SJCRH30 (cell line): ENCODE results near the gene MAP4K2. TPM values are rescaled to one million over a fixed set of nuclear protein-coding genes. Genes with fewer than 3 reads are reported as not detected.

Experiments used
- DNase-seq, 2 experiments: peaks; one replicate each; pipeline ENCODE4 v3.0.0-alpha.2; 2015 to 2020
- H3K27ac ChIP-seq: fragments of 250-450 bp; sonication (Bioruptor Pico); 2 replicates; pipeline ENCODE4 v1.5.1; 2020; ENCODE audit warnings: mild to moderate bottlenecking, moderate library complexity
- H3K27me3 ChIP-seq: fragments of 250-450 bp; sonication (Bioruptor Pico); 2 replicates; pipeline ENCODE4 v1.5.1; 2020; ENCODE audit warnings: mild to moderate bottlenecking, moderate library complexity
- H3K36me3 ChIP-seq: fragments of 250-450 bp; sonication (Bioruptor Pico); 2 replicates; pipeline ENCODE4 v1.5.1; 2020; ENCODE audit warnings: mild to moderate bottlenecking, moderate library complexity
- H3K4me1 ChIP-seq: fragments of 250-450 bp; sonication (Bioruptor Pico); 2 replicates; pipeline ENCODE4 v1.5.1; 2020; ENCODE audit warnings: mild to moderate bottlenecking, moderate library complexity
- H3K4me3 ChIP-seq: fragments of 250-450 bp; sonication (Bioruptor Pico); 2 replicates; pipeline ENCODE4 v1.5.1; 2020; ENCODE audit warnings: mild to moderate bottlenecking, moderate library complexity
- H3K9me3 ChIP-seq: fragments of 250-450 bp; sonication (Bioruptor Pico); replicated peaks from 2 replicates; pipeline ENCODE4 v1.5.1; 2020; ENCODE audit warnings: mild to moderate bottlenecking, moderate library complexity
- total RNA-seq: library from RNA; depleted of rRNA; stranded (reverse); fragments of >200 nt; shearing (Covaris generic); gene quantifications from 2 replicates; pipeline ENCODE4 v1.2.3, GENCODE V29; 2014

Gene MAP4K2
- total RNA-seq, 1 experiment from 2014 or later: 9.6 TPM

DNA sequence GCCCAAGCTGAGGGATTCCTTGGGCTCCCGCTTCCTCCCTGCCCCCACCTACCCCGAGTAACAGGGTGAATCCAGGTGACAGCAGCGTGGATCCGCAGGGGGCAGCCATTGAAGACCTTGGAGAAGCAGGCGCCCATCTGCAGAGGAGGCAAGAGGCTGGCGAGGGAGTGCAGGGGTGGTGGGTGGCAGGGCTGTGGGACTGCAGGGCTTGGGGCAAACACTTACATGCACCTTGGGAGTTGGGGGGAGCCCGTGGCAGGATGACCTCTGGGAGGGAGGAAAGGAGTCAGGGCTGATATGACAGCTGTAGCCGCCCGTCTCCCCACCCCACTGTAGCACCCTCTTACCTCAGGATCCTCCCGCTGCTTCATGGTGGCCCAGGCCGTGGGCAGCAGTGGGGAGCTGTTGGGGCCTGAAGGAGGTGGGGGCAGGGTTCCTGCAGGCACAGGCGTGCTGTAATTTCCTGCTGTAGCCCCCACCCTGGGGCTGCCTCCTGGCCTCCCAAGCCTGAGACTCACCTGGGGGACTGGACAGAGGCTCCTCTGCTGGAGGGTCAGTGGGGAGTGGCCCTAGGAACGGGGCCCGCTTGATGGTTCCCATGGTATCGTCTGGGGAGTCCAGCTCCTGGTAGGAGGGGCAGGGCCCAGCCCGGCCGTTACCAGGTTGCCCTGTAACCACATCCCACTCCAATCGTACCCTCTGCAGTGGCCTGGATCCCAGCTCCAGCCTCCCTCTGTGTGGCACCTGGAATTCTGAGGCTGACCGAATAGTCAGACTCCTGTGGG lies 6.1 kb downstream of the MAP4K2 start:
- Histone ChIP-seq H3K27ac (no peak overlapping the region), H3K36me3 (no peaks in the 10 kb centered on the region), H3K27me3 (no peaks in the 10 kb centered on the region), H3K4me1 (no peaks in the 10 kb centered on the region; the same call in 1 of the 2 replicates), H3K4me3 (no peak overlapping the region), H3K9me3 (no peaks in the 10 kb centered on the region)
- DNase-seq: peak; percentile 32 to 43

DNA sequence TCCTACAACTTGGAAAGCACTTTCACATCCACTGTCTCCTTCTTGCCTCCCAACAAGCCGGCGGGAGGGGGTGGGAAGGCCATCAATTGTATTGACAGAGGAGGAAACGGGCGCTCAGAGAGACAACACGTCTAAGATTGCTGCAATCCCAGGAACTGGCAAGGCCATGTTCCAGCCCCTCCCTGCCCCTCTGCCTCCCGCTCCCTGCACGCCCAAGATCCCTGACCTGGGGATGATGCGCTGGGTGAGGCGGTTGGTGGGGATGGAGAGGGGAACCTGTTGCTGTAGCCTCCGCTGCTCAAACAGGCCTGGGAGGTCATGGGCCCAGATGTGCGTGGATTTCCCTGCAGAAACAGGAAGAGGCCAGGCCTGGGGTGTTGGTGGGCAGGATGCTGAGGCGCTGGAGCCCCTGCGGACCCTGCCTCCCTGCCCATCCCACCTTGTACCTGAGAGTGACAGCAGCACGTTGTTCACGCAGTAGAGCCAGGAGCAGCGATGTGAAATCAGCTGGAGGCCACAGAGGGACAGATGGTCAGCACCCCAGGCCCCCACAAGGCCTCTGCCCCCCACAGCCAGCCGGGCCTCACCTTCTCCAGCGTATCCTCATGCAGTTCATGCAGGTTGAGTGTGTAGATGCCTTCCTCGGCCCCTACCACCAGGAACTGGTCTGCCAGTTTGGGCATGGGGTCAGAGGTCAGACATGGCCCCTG lies 6.8 kb downstream of the MAP4K2 start:
- DNase-seq: no peak
- H3K9me3 ChIP-seq: no peaks in the 10 kb centered on the region
- no peaks in the 10 kb centered on the region for H3K36me3 ChIP-seq
- H3K27ac ChIP-seq: no peak overlapping the region
- H3K4me1 ChIP-seq: no peaks in the 10 kb centered on the region; the same call in 1 of the 2 replicates
- no peaks in the 10 kb centered on the region for H3K27me3 ChIP-seq
- no peak overlapping the region for H3K4me3 ChIP-seq

- H3K36me3 ChIP-seq: no peaks in the 10 kb centered on the region
- H3K4me3 ChIP-seq: no peak overlapping the region
- H3K27ac ChIP-seq: no peak overlapping the region
- DNase-seq: no peak
- no peaks in the 10 kb centered on the region; the same call in 1 of the 2 replicates for H3K4me1 ChIP-seq
- H3K9me3 ChIP-seq: no peaks in the 10 kb centered on the region
- no peaks in the 10 kb centered on the region for H3K27me3 ChIP-seq
Observed at GRCh38 chr11:64794526-64794925, 8.5 kb downstream of the MAP4K2 start.

DNA sequence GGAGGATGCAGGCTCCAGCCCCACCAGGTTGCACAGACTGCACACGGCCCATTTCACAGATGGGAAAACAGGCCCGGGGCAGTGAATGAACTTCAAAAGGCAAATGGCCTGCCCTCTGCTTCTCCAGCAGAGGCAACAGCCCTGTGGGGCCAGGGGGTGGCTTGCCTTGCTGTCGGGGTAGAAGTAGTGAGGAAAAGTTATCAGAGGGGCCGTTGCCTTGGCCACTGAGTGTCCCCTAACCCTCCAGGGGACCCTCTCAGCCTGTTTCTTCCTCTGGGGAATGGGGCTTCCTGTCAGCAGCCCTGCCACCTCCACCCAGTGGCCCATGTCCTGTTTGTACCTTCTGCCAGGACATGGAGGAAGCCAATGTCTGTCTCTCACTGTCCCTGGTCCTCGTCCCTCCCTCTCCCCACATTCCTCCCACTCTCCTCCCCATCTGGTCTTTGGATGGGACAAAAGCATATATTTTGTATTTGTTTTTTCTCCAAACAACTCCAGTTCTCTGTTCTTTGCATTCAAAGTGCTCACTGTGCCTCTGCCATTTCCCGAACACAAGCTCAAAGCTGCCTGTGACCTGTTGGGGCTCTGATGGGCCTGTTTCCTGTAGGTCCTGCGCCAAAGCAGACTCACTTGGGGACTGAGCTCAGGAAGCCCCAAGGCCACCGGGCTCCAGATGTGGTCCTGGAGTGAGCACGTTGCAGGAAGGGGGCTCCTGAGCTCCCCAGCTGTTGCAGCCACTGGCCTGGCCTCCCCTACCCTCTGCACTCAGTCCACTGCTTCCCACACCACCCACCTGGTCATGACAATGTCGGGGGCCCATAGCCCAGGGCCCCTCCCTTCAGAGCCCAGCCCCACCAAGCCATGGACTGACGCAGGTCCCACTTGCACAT lies 9.5 kb downstream of the MAP4K2 start:
- Histone ChIP-seq H3K9me3 (no peaks in the 10 kb centered on the region), H3K36me3 (no peaks in the 10 kb centered on the region), H3K27me3 (no peaks in the 10 kb centered on the region), H3K4me1 (no peaks in the 10 kb centered on the region; the same call in 1 of the 2 replicates), H3K4me3 (no peak overlapping the region), H3K27ac (no peak overlapping the region)
- no peak for DNase-seq

DNA sequence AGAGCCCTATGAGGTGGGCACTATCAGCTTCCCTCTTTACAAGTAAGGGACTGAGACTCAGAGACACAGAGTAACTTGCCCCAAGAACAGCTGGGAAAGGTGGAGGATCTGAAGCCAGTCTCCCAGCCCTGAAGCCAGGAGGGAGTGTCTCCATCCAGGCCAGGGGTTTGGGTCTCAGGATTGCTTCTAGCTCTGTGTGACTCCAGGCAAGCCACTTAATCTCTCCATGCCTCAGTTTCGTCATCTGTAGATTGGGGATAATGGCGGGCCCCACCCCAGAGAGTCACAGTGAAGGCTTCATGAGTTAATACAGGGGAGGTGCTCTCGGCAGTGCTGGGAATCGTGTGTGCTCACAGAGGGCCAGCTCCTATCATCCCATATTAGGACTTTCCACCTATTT lies 10.5 kb downstream of the MAP4K2 start:
- Histone ChIP-seq H3K9me3 (no peaks in the 10 kb centered on the region), H3K27me3 (no peaks in the 10 kb centered on the region), H3K27ac (no peak overlapping the region), H3K4me3 (no peak overlapping the region), H3K36me3 (no peaks in the 10 kb centered on the region), H3K4me1 (no peaks in the 10 kb centered on the region; the same call in 1 of the 2 replicates)
- no peak for DNase-seq

- H3K36me3 ChIP-seq: no peaks in the 10 kb centered on the region
- H3K4me1 ChIP-seq: no peaks in the 10 kb centered on the region
- H3K27ac ChIP-seq: no peak overlapping the region
- H3K9me3 ChIP-seq: no peaks in the 10 kb centered on the region
- no peak overlapping the region for H3K4me3 ChIP-seq
- no peak for DNase-seq
- H3K27me3 ChIP-seq: no peaks in the 10 kb centered on the region
Observed at GRCh38 chr11:64791781-64792291, 11.2 kb downstream of the MAP4K2 start.

GRCh38 chr11:64790205-64791095 lies 12.6 kb downstream of the MAP4K2 start:
- no peak for DNase-seq
- no peaks in the 10 kb centered on the region for H3K9me3 ChIP-seq

GRCh38 chr11:64789331-64790204 lies 13.4 kb downstream of the MAP4K2 start:
- Histone ChIP-seq H3K27ac (no peak overlapping the region), H3K27me3 (no peaks in the 10 kb centered on the region), H3K4me3 (no peak overlapping the region), H3K9me3 (no peaks in the 10 kb centered on the region), H3K4me1 (no peaks in the 10 kb centered on the region), H3K36me3 (no peaks in the 10 kb centered on the region)
- no peak for DNase-seq

More at GRCh38 chr11:64790205-64791095, 12.6 kb downstream of the MAP4K2 start:
- H3K4me3 ChIP-seq: no peak overlapping the region
- H3K27me3 ChIP-seq: no peaks in the 10 kb centered on the region
- H3K36me3 ChIP-seq: no peaks in the 10 kb centered on the region
- H3K27ac ChIP-seq: no peak overlapping the region
- no peaks in the 10 kb centered on the region for H3K4me1 ChIP-seq

- Histone ChIP-seq H3K4me3 (no peak overlapping the region), H3K4me1 (no peaks in the 10 kb centered on the region), H3K27ac (no peak overlapping the region), H3K27me3 (no peaks in the 10 kb centered on the region), H3K9me3 (no peaks in the 10 kb centered on the region), H3K36me3 (no peaks in the 10 kb centered on the region)
- no peak for DNase-seq
Observed at GRCh38 chr11:64788321-64789215, 14.4 kb downstream of the MAP4K2 start.

- no peaks in the 10 kb centered on the region for H3K9me3 ChIP-seq
- no peaks in the 10 kb centered on the region for H3K36me3 ChIP-seq
- H3K4me1 ChIP-seq: no peaks in the 10 kb centered on the region
- no peaks in the 10 kb centered on the region for H3K27me3 ChIP-seq
- no peak overlapping the region for H3K27ac ChIP-seq
- peak; percentile 57 to 63 for DNase-seq
- H3K4me3 ChIP-seq: no peak overlapping the region
Observed at GRCh38 chr11:64787526-64788320, 15.3 kb downstream of the MAP4K2 start.

- no peaks in the 10 kb centered on the region for H3K36me3 ChIP-seq
- no peaks in the 10 kb centered on the region for H3K4me1 ChIP-seq
- DNase-seq: no peak
- H3K27me3 ChIP-seq: no peaks in the 10 kb centered on the region
- H3K27ac ChIP-seq: no peak overlapping the region
- no peaks in the 10 kb centered on the region for H3K9me3 ChIP-seq
- H3K4me3 ChIP-seq: no peak overlapping the region
Observed at GRCh38 chr11:64786308-64786707, 16.7 kb downstream of the MAP4K2 start.
